ENCODE results near the gene KEAP1.

Gene KEAP1

GRCh38 chr19:10497371-10497770, 5.8 kb downstream of the KEAP1 start:
- TF ChIP-seq CTCF (IDR thresholded peaks at IDR 0.05; ENCODE audit: low read depth, low read length, missing control alignments) = no peak
- no peak for DNase-seq (ENCODE audit: low read depth)
- H3K4me3 ChIP-seq (ENCODE audit: low read depth, low read length) = no peak overlapping the region

GRCh38 chr19:10491472-10492047, 11.6 kb downstream of the KEAP1 start:
- no peak for DNase-seq (ENCODE audit: low read depth)
- no peak overlapping the region for H3K4me3 ChIP-seq (ENCODE audit: low read depth, low read length)
- no peak for TF ChIP-seq CTCF (IDR thresholded peaks at IDR 0.05; ENCODE audit: low read depth, low read length, missing control alignments)

- DNase-seq (ENCODE audit: low read depth) = no peak
- no peak overlapping the region for H3K4me3 ChIP-seq (ENCODE audit: low read depth, low read length)
- TF ChIP-seq CTCF (IDR thresholded peaks at IDR 0.05; ENCODE audit: low read depth, low read length, missing control alignments) = no peak
Measured at GRCh38 chr19:10486551-10486950, 16.6 kb downstream of the KEAP1 start.

- no peak for DNase-seq (ENCODE audit: low read depth)
- H3K4me3 ChIP-seq (ENCODE audit: low read depth, low read length) = no peak overlapping the region
- peak; percentile 30 for TF ChIP-seq CTCF (IDR thresholded peaks at IDR 0.05; ENCODE audit: low read depth, low read length, missing control alignments)
Measured at GRCh38 chr19:10478903-10479384, 24.2 kb downstream of the KEAP1 start.

- TF ChIP-seq CTCF (IDR thresholded peaks at IDR 0.05; ENCODE audit: low read depth, low read length, missing control alignments) = no peak
- DNase-seq (ENCODE audit: low read depth) = no peak
- no peak overlapping the region for H3K4me3 ChIP-seq (ENCODE audit: low read depth, low read length)
Measured at GRCh38 chr19:10478476-10478875, 24.7 kb downstream of the KEAP1 start.

- DNase-seq (ENCODE audit: low read depth) = no peak
- no peak for TF ChIP-seq CTCF (IDR thresholded peaks at IDR 0.05; ENCODE audit: low read depth, low read length, missing control alignments)
- no peak overlapping the region for H3K4me3 ChIP-seq (ENCODE audit: low read depth, low read length)
Measured at GRCh38 chr19:10474962-10475451, 28.1 kb downstream of the KEAP1 start.

GRCh38 chr19:10473192-10473591, 30.0 kb downstream of the KEAP1 start:
- no peak for TF ChIP-seq CTCF (IDR thresholded peaks at IDR 0.05; ENCODE audit: low read depth, low read length, missing control alignments)
- DNase-seq (ENCODE audit: low read depth) = no peak
- H3K4me3 ChIP-seq (ENCODE audit: low read depth, low read length) = no peak overlapping the region

Measured in GM12864 (cell line).